Psoas muscle (tissue), 8 donors: ENCODE results near the gene NNAT. TPM values are rescaled to one million over a fixed set of nuclear protein-coding genes. Genes with fewer than 3 reads are reported as not detected.
A peak's percentile ranks its signal among the peaks of the same experiment; 100 is the strongest.

Experiments
- ATAC-seq, 4 donors: fragments of 200-7000 bp; cut with Tn5 transposase; one replicate each; pipeline ENCODE4 v1.9.1; 2020; ENCODE audit warnings: moderate library complexity in 3 of 4, mild to moderate bottlenecking in 2 of 4
- DNase-seq, 2 donors: peaks; one replicate each; pipeline ENCODE4 v3.0.0-alpha.2; 2020
- H3K27ac ChIP-seq: fragments of 200-600 bp; one replicate; pipeline ENCODE4 v1.8.0; 2022
- H3K27me3 ChIP-seq, 3 donors: fragments of 200-600 bp in 1 of 3; one replicate each; pipeline versions ENCODE4 v1.6.1 to v1.8.0; 2013 to 2022; ENCODE audit warnings: low read length in 2 of 3, mild to moderate bottlenecking in 2 of 3, moderate library complexity in 1 of 3; ENCODE audit not compliant: insufficient read depth in 3 of 3
- H3K36me3 ChIP-seq, 2 donors: fragments of 200-600 bp in 1 of 2; one replicate each; pipeline versions ENCODE4 v1.6.1 to v1.8.0; 2013 to 2022; ENCODE audit warnings: low read depth in 1 of 2, mild to moderate bottlenecking in 1 of 2, moderate library complexity in 1 of 2; ENCODE audit not compliant: insufficient read depth in 1 of 2
- H3K4me1 ChIP-seq: fragments of 200-600 bp; one replicate; pipeline ENCODE4 v1.8.0; 2022
- H3K4me3 ChIP-seq: fragments of 200-600 bp; one replicate; pipeline ENCODE4 v1.8.0; 2022; ENCODE audit warnings: mild to moderate bottlenecking
- H3K9me3 ChIP-seq: fragments of 200-600 bp; one replicate; pipeline ENCODE4 v1.8.0; 2022
- CTCF ChIP-seq: fragments of 200-600 bp; IDR thresholded peaks from one replicate; pipeline ENCODE4 v1.8.0; 2022; ENCODE audit warnings: antibody characterized with exemption
- WGBS, 3 donors: extraction: QIAGEN DNeasy Blood & Tissue Kit; methylation state at CpG; one replicate each; pipeline versions ENCODE4 v1.1.6 to v1.1.7; 2013; 5-methylcytosine and 5-hydroxymethylcytosine counted together
- intact Hi-C, 2 donors: fragments of 100-400 bp; cut with DNase I; formaldehyde crosslinking; loops; one replicate each; pipeline versions ENCODE4 v1.11.0 to v1.14.2; 2022
- polyA plus RNA-seq, 3 donors: library from polyadenylated mRNA; stranded (reverse); fragments of 200-250 nt; gene quantifications; one replicate each; pipeline ENCODE4 v1.2.3, GENCODE V29; 2013
- total RNA-seq, 4 donors: library from RNA; stranded (reverse); fragmentation: NEBNext Ultra II Directional in 2 of 4; extraction: Animal tissue kit (Norgen Biotek cat#: 25700) in 2 of 4; gene quantifications; one replicate each; pipeline versions ENCODE4 v1.2.1 to v1.2.4, GENCODE V29; 2021 to 2023
- donor health status: healthy with polysubstance abuse.
- donor health status: DM: no; HTN: no; CAD: no; lungs with moderate emphysema.
- donor health status: Bipolar disorder and iron deficiency.
- donor health status: healthy.
- donor health status: DM: yes; HTN: yes; CAD: no.
- donor health status: DM: no; HTN: no; CAD: no.
- donor health status: DM: no; HTN: no; CAD: no.
- donor health status: DM: yes; HTN: yes; CAD: no.

Gene NNAT
- total and polyA plus RNA-seq, 7 donors = 0.50 to 52.3 (median 2.0) TPM

GRCh38 chr20:37566590-37567330, 45.7 kb downstream of the NNAT start:
- H3K27ac ChIP-seq = no peak overlapping the region
- no peak for TF ChIP-seq CTCF
- DNase-seq (no peak), ATAC-seq (no peak)
- 54 to 66% (median 54%) methylated on average over 5 of the region's 5 CpGs for WGBS, 3 donors
- H3K4me1 ChIP-seq = no peaks in the 10 kb centered on the region
- intact Hi-C loops = loop anchor here in 1 of 2 donors (10.0 kb wide), 2 partner anchors 338 to 428 kb away; partner anchors contain the start of gene VSTM2L
- no peaks in the 10 kb centered on the region for H3K9me3 ChIP-seq
- no peaks in the 10 kb centered on the region for H3K36me3 ChIP-seq
- H3K27me3 ChIP-seq = peaks cover 0 to 46% (median 8%) of the 10 kb centered on the region in 3 donors
- no peak overlapping the region for H3K4me3 ChIP-seq

- Histone ChIP-seq H3K4me3 (no peak overlapping the region), H3K4me1 (no peaks in the 10 kb centered on the region), H3K36me3 (no peaks in the 10 kb centered on the region), H3K27ac (no peak overlapping the region), H3K9me3 (no peaks in the 10 kb centered on the region), H3K27me3 (peaks cover 0 to 41% (median 8%) of the 10 kb centered on the region in 3 donors)
- ATAC-seq (no peak), DNase-seq (no peak)
- WGBS, 3 donors = 16 to 23% (median 19%) methylated on average over 7 of the region's 7 CpGs
- intact Hi-C loops = loop anchor here in 1 of 2 donors (10.0 kb wide), 2 partner anchors 338 to 428 kb away; partner anchors contain the start of gene VSTM2L
- no peak for TF ChIP-seq CTCF
These were observed 46.2 kb downstream of the NNAT start for GRCh38 chr20:37567331-37567665.

- intact Hi-C loops = loop anchor here in 1 of 2 donors (10.0 kb wide), 2 partner anchors 337 to 427 kb away; partner anchors contain the start of gene VSTM2L
- Histone ChIP-seq H3K4me1 (no peaks in the 10 kb centered on the region), H3K27me3 (peaks cover 0 to 38% (median 8%) of the 10 kb centered on the region in 3 donors), H3K36me3 (no peaks in the 10 kb centered on the region), H3K27ac (no peak overlapping the region), H3K9me3 (no peaks in the 10 kb centered on the region), H3K4me3 (no peak overlapping the region)
- no peak for TF ChIP-seq CTCF
- ATAC-seq (no peak), DNase-seq (peak in 1 of 2 donors; percentile 33)
- 3% methylated on average over 13 of the region's 13 CpGs for WGBS, 3 donors
These were observed 46.9 kb downstream of the NNAT start for GRCh38 chr20:37567671-37568588.

GRCh38 chr20:37570419-37570818, 49.4 kb downstream of the NNAT start:
- Histone ChIP-seq H3K9me3 (no peaks in the 10 kb centered on the region), H3K27me3 (peaks cover 0 to 19% (median 2%) of the 10 kb centered on the region in 3 donors), H3K4me3 (no peak overlapping the region), H3K4me1 (no peaks in the 10 kb centered on the region), H3K27ac (no peak overlapping the region), H3K36me3 (no peaks in the 10 kb centered on the region)
- intact Hi-C loops = no loop called here
- DNase-seq (no peak), ATAC-seq (no peak)
- no peak for TF ChIP-seq CTCF
- 85 to 95% (median 91%) methylated on average over 1 of the region's 1 CpG for WGBS, 3 donors
